HG02571 (cell line): Measurements from ENCODE around the gene MAP2K5.

Source experiments
- ATAC-seq: cut with Tn5 transposase; IDR thresholded peaks from one replicate; pipeline ENCODE4 v1.9.1; 2021; ENCODE audit warnings: mild to moderate bottlenecking, moderate library complexity; ENCODE audit not compliant: unreplicated experiment

Gene MAP2K5

DNA sequence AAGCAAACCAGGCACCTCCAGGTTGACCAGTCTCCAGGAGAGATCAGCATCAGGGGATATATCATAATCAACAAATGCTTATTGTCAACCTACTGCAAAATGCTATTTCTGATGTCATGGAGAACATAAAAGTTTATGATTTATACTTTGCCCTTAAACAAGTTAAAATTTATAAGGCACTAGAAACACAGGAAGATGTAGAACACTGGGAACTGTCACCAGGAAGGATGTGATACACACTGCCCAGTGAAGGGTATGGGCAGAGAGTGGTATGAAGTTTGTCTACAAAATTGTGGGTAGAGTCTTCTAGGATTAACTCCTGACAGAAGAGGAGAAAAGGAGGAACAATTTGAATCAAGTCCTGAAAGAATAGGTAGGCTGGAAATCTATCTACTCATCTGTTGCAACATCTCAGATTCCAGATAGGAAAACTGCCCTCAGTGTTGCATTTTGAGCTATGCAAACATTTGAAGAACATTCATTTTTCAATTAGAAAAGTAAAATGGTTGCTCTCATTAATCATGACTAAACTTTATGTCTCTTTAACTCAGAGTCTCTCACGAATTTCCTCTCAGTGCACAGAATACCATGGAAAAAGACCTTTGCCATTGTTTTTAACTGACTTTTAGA lies 176.9 kb downstream of the MAP2K5 start:
- ATAC-seq: no peak

DNA sequence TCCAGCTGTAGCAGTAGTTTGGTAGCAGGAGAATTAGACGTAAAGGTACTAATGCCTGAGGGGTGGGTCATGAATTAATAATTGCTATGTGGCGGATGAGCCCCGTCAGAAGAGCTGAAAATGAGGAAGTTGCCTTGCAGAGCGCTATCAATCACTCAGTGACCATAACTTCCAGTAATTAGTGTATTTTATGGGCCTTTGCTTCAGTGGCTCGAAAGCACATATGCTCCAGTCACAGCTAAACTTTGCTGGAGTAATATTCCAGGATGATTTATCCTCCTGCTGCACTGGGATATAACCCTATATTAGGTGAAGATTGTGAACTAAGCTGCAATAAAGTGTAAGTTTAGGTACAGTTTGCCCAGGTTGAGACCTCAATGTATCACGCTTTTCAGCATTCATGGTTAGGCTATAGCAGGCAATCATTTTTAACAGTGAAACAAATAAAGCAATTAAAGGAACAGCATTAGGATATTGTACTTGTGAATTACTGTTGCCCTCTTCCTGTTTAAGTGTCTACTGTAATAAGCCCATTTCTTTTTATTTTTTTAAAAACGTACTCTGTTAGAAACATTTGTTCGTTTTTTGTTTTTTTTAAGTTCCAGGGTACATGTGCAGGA lies 178.2 kb downstream of the MAP2K5 start:
- no peak for ATAC-seq

DNA sequence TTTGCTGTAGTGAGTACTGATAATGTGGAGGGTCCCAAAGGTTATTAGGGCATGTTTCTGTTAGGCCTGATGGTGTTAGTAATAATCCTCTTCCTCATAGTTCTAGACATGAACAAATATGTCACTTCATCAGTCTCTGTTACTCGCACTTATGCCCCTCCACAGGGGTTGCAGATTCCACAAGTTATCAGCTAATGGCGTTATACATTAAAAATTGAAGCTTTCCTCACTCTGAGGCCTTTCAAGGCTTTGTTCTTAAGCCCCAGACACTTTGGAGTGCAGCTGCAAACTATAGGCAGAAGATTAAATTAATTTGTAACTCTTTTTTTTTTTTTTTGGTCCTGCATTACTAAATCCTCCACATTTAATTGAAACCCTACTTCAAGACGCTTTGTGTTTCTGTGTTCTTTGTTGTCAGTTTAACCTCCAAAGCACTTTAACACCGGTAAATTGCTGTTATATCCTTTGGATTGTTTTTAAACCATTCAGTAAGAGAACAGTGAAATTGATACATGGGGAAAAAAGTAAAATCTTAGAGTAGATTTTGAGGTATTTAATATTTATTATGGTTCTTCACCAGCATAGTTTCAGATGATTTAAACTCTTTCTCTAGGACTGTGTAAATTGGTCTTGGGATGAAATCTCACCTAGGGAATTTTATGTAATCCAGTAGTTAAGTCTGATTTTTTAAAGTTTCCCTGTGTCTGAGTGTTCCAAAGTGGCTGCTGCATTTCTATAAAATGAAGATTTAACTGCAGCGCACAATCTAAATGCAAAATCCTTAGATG lies 179.7 kb downstream of the MAP2K5 start:
- ATAC-seq: no peak

DNA sequence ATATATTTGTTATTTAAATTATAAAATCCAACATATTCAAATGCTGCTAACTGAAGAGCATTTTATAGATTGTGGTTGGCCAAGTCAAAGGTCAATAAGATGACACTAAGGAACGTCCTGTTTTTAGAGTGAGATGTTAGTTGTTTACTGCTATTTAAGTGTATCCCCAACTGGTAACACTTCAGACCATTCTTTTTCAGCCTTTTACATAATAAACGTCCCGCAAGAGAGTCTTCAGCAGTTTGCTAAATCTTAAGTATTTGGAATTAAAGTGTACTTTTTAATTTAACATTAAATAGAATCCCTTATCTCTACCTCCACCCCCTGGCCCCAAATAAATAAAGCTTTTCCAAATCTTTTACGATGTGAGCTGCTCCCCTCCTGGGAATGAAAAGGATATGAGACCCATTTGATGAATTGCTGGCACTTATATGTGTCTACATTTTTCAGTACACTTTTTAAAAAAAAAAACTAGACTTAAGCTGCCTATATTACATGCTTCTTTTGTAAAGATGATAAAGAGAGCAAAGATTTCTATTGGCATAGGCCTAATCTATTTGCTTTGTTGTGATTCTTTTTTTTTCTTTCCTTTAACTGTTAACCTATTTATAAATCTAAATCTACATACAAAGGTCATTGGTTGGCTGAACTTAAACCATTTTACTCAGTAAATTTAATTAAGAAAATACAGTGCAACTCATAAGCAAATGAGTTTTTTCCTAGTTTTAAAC lies 181.0 kb downstream of the MAP2K5 start:
- ATAC-seq: no peak

DNA sequence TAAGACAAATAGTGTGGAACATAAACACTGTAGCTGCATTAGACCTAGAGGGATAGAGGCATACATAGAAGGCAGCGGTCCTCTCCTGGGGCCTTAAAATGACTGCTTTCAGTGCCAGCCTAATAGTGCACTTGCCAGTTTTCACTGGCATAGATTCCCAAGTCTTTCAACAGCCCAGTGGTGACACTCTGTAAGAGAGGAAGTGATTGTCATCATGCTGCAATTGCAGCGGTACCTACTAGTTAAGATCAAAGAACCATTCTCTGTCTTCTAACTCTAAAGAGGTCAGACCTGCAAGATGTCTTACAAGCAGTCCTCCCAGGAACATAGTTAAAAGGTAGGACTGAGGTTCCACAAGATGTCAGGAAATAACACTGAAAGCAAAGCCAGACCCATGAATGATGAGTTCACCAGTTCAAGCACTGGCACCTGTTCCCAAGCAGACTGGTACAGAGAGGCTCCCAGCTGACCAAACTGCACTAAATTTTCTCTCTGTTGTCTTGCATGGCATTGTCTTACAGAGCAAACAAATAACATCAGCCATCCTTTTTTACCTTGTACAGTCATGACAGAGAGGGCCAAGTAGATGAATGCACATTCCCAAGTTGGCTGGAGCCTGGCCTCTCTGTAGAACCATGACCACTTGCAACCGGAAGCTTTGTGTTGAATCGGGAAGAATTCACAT lies 182.3 kb downstream of the MAP2K5 start:
- no peak for ATAC-seq

DNA sequence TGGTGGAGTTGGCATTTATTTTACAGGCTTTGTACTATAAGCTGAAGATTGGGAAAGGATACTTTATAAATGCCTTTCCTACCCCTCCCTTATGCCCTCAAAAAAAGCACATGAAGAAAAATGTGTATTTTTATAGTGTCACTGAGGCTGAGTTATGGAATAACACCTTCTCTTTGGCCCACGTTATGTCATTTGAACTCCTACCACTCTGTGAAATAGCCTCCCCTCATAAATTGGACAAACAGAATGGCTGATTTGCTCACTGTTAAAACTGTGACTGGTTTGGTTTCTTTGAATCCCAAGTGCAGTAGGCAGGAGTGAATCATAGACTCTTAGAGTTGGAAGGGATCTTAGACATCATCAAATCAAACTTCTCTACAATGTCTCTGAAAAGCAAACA lies 187.6 kb downstream of the MAP2K5 start:
- no peak for ATAC-seq

DNA sequence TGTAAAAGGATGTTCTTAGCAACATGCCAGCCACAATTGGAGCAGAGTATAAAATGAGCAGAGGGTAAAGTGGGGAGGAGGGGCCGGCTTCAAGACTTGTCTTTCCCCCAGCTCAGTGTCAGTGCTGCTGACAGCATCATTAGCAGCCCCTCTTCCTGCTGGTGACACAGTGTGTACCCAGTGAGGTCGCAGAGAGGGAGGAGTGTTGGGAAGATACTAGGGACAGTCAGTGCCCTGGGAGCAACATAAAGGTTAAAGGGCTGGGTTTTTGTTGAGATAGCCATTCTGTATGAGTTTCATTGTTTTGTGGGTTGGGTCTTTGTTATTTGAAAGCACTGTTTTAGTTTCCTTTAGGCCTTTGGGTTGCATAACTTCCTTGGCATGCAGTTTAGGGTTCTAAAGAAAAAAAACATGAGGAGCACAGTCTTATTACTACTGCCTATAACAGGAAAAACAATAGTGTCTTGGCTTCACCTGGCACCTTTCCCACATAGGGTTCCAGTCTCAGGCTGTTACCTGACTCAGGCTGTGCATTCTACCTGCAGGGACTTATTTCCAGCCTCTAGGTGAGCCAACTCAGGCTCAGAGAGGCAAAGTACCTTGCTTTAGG lies 188.7 kb downstream of the MAP2K5 start:
- ATAC-seq: no peak

DNA sequence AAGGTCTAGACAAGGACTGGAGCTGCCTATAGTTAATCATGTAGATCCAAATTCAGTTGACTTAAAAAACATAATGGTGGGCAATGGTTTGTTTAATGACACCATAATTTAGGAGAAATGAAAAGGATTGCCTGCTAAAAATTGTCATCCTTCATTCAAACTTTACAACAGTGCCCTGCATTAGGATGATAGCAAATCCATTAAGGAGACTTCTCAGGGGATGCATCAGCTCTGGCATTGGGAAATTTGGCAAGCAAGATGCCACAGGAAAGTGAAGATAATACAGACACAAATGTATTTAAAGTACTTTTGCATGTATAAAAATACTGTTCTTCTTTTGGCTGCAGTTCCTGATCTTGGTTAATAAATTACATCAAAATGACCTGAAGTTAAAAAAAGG lies 189.7 kb downstream of the MAP2K5 start:
- ATAC-seq: no peak

DNA sequence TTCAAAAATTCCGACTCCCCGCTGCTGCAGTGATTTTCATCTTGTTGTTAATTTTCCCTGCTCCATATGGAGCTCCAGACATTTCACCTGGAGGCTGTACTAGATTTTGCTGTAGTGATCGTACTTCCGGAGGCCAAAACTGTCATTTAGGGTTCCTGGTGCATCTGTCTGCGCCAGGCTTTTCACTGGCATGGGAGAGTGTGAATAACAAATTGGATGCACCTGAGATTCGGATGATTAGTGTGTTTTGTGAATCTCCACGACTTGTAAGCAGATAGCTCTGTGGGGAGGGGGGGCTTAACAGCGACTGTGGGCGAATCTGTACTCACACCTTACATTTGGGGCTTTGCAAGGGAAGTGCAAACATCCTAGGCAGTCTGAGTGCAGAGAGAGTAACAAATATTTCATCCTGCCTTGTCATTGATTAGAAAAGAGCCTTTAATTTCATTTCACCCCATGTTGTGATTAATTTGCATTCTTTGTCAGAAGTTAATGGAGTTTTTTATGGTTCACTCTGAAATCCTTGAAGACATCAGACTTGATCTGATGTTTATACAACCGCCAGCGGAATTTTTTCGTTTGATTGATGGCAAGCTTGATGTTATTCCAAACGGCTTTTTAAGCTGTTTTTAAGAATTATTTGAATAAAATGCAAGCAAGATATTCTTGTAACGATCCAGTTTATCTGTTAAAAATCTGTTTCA lies 190.3 kb downstream of the MAP2K5 start:
- ATAC-seq: no peak

DNA sequence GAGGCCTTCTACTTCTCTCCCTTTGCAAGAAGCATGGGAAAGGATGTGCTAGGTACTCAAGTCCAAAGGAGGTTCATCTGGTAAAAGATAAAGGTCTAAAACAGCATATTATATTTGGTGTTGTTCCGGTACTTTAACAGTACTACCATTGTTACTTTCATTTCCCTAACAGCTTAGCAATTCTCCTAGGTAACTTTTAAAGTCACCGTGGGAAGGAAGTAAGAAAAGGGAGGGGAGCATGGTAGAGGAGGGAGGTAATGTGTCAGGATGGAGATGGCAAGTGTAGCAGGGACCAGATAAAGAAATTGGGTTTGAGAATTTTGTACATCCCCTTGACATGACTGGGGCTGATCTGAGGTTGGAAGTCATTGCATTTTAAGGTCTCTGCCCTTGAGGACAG lies 193.4 kb downstream of the MAP2K5 start:
- ATAC-seq: no peak

DNA sequence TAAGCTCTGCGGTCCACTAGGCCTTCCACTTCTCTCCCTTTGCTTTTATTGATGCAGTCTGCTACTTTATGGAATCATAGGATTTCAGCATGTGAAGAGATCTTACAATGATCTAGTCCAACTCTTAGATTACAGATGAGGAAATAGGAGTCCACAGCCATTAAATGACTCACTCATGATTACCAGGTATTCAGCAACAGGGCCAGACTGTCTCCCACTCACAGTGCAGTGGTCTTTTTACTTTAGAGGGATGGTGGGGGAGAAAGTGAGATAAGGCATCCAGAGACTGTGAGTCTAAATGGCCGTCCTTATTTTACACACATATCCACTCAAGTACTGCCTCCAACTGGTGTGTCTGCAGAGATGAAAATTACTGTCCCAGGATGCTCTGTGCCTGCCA lies 194.3 kb downstream of the MAP2K5 start:
- no peak for ATAC-seq

DNA sequence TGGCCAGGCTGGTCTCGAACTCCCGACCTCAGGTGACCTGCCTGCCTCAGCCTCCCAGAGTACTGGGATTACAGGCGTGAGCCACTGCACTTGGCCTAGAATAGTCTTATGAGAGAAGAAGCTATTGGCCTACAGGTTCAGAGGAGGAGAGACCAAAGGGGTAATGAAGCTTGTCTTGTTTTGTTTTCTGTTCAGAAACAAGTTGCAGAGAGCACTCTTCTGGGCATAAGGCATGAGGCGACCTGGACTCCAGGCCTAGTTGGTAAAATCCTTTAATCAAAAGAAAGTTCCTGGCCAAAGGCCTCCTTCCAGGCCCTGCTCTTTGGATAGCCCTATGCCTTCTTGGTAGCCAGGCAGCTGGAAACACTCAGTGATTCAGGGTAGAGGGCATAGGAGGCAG lies 195.6 kb downstream of the MAP2K5 start:
- ATAC-seq: no peak

DNA sequence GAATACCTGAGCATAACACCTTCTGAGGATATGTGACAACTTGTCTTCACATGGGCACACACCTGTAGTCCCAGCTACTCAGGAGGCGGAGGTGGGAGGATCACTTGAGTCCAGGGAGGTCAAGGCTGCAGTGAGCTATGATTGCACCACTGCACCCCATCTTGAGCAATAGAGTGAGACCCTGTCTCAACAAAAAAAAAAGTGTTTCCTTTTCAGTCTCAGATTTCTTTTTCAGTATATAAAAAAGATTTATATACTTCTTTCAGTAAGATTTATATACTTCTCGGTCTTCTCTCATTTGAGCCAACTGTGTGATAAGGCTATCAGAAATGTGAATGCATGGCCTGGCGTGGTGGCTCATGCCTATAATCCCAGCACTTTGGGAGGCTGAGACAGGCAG lies 197.9 kb downstream of the MAP2K5 start:
- no peak for ATAC-seq

DNA sequence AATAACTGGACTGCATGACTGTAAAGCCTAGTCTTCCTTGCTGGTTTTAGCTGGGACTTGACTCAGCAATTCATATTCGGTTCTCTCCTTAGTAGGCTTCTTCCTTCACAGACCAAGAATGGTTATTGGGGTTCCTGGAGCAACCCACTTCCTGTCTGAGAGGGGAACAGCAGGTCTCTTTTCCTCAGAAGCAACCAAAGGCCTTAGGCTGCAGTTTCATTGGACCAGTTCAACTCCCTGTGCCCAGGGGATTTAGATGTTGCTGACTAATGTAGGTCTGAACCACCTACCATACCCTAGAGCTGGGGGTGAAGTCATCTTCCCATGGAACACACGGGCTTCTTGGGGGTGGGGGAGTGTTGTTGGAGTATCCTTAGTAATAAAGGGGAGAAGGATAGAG lies 198.8 kb downstream of the MAP2K5 start:
- no peak for ATAC-seq

DNA sequence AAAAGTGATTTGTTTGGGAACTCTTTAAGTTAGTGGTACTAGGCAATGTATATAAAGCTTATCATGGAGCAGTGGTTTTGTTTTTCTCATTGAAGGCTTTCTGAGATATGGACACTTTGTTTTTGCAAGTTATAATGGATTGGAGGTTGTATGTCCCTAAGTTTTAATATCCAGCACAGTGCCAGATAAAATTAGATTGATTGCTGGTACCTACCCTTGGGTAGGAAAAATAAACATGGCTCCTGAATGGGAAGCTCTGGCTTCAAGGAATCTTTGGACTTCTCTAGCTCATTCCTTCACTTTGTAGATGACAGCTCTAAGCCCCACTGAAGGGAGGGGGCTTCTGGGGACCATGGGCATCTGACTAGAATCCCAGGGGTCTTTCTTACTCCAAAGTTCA lies 201.1 kb downstream of the MAP2K5 start:
- ATAC-seq: no peak

DNA sequence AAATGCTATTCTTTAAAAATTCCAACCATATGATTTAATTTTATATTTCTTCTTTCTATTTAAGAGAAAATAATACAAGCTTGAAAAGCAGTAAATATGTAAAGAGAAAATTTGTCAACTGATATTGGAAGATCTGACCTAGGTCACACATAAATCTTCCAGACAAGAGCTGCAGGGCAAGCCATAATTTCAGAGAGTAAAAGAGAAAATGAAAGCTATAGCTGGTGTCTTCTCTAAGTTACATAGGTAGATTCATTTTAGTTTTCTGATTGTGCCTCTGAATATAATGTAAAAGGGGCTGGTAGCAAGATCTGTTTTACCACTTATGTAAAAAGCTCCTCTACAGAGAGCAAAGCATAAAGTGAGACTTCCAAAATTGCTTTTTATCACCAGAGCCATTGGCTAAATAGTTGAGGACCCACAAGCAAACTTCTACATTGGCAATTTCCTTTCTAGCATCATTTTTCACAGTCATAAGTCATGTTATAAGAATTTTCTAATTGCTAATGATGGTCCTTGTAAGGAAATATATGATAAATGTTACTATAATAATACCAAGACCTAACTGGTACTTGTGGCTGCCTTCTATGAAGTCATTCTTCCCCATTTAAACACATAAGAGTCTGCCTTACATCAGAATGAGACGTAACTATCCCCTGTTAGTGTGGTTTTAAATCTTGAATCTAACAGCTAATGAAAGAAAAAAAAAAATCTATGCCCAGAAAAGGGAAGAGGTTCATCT lies 202.0 kb downstream of the MAP2K5 start:
- ATAC-seq: no peak

DNA sequence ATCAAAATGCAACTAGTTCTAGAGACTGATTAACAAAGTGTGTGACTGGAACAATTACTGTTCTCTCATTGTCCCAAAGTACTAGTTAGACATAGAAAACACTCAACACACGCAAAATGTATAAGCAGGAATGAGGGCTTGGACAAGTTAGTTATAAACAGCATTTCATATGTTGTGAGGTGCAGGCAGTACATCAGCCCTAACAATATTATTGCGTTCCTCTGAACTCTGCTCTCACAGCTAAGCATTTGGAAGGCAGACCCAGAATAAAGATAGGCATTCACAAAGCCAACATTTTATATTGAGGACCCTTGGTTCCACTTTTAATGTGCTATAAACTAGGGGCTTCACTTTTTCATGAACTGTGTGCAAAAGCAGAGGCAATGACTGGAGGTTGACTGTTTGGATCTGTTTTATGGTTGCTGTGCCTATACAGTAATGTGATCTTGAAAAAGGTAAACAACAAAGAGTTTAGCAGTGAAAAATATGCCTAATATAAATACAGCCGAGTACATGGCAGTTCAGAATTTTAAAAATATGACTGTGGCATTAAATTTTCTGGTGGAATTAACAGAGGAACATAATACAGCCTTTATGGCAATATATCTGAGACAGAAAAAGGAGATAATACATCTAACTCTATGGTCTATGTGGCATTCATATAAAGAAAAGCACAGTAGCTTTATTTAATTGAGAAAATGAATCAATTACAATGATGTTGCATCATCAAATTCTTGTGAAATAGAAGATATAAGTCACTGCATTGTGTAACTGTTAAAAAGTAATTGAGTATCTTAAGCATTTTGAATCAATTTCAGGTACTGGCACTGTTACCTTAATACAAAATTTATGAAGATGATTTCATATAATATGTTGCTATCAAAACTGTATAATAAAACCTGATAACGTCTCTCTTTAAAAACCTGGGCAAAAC lies 202.8 kb downstream of the MAP2K5 start:
- ATAC-seq: no peak

DNA sequence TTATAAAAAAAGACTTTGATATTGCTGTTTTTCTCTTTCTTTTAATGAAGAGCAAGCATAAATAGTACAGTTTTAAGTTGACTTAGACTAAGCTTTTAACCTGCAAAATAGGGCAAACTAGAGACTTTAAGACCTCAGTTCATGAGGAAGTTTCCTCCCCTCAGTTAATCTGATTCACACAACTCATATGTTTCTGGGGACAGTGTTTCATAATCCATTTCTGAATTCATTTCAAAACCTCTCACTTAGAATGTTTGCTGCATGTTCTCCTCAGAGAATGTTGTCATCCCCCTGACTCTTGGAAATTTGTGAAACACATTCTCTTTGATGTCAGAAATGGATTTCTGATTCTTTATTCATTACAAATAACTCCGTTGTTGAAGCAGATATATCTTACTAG lies 203.5 kb downstream of the MAP2K5 start:
- ATAC-seq: no peak
